Transverse colon (tissue), 3 donors: ENCODE data around the gene TLR4.

Experiments
- POLR2A ChIP-seq: fragments of 450-650 bp; IDR thresholded peaks from one replicate; pipeline ENCODE4 v1.6.1; 2016; ENCODE audit warnings: antibody characterized with exemption, mild to moderate bottlenecking, moderate library complexity
- TF ChIP-seq, protein P1 (sequence below), 5 experiments: fragments of 200-600 bp in 3 of 5; fragments of 450-650 bp in 2 of 5; sonication (generic) in 3 of 5; IDR thresholded peaks; 1 replicate in 2 of 5; 2 replicates in 3 of 5; pipeline ENCODE4 v1.5.1; 2016 to 2017; ENCODE audit warnings: antibody characterized with exemption in 5 of 5, inconsistent platforms in 3 of 5, mild to moderate bottlenecking in 2 of 5, moderate library complexity in 1 of 5

DNA sequence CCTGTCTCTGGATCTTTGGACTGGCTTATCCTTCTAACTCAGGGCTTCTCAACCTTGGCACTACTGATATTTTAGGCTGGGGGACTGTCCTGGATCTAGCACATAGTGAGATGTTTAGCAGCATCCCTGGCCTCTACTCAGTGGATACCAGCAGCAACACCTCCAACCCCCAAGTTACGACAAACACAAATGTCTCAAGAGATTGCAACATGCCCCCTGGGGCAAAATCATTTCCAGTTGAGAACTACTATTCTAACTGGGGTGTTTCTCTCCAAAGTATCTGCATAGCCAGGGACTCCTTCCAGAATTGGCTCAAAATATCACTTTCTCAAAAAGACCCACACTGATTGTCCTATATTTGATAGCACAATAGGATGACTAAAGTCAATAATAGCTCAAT lies 7.2 kb upstream of the TLR4 start:
- TF ChIP-seq, protein P1, sequence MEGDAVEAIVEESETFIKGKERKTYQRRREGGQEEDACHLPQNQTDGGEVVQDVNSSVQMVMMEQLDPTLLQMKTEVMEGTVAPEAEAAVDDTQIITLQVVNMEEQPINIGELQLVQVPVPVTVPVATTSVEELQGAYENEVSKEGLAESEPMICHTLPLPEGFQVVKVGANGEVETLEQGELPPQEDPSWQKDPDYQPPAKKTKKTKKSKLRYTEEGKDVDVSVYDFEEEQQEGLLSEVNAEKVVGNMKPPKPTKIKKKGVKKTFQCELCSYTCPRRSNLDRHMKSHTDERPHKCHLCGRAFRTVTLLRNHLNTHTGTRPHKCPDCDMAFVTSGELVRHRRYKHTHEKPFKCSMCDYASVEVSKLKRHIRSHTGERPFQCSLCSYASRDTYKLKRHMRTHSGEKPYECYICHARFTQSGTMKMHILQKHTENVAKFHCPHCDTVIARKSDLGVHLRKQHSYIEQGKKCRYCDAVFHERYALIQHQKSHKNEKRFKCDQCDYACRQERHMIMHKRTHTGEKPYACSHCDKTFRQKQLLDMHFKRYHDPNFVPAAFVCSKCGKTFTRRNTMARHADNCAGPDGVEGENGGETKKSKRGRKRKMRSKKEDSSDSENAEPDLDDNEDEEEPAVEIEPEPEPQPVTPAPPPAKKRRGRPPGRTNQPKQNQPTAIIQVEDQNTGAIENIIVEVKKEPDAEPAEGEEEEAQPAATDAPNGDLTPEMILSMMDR (IDR thresholded peaks at IDR 0.05) = no peak
- no peak for TF ChIP-seq POLR2A
